Gastrocnemius medialis (tissue), 4 donors: ENCODE data around the gene TRIP12.

ENCODE experiments used
- POLR2A ChIP-seq, 2 donors: fragments of 450-650 bp; IDR thresholded peaks; one replicate each; pipeline ENCODE4 v1.6.1; 2017; ENCODE audit warnings: antibody characterized with exemption in 2 of 2, mild to moderate bottlenecking in 2 of 2, moderate library complexity in 2 of 2
- TF ChIP-seq, protein P1 (sequence below), 5 experiments: fragments of 450-650 bp in 3 of 5; fragments of 200-600 bp in 2 of 5; sonication (generic) in 2 of 5; IDR thresholded peaks in 4 of 5; conservative IDR thresholded peaks in 1 of 5; 1 replicate in 4 of 5; 2 replicates in 1 of 5; pipeline ENCODE4 v1.5.1; 2016 to 2019; ENCODE audit warnings: antibody characterized with exemption in 5 of 5, mild to moderate bottlenecking in 3 of 5, moderate library complexity in 3 of 5

DNA sequence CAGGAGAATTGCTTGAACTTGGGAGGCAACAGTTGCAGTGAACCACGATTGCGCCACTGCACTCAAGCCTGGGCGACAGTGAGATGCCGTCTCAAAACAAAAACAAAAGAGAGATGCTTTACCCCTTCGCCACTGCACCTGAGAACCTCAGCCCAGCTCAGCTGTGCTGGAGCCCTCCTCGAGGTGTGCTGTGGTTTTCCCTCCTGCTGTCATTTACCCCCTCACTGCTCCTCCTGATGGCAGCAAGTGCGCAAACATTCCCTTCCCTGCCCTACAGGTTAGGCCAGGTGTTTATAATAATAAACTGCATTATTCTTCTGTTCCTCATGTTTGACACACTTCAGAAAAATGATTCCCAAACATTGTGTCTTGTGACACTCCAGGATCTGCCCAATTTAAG is 8.8 kb upstream of the TRIP12 start:
- TF ChIP-seq, protein P1, sequence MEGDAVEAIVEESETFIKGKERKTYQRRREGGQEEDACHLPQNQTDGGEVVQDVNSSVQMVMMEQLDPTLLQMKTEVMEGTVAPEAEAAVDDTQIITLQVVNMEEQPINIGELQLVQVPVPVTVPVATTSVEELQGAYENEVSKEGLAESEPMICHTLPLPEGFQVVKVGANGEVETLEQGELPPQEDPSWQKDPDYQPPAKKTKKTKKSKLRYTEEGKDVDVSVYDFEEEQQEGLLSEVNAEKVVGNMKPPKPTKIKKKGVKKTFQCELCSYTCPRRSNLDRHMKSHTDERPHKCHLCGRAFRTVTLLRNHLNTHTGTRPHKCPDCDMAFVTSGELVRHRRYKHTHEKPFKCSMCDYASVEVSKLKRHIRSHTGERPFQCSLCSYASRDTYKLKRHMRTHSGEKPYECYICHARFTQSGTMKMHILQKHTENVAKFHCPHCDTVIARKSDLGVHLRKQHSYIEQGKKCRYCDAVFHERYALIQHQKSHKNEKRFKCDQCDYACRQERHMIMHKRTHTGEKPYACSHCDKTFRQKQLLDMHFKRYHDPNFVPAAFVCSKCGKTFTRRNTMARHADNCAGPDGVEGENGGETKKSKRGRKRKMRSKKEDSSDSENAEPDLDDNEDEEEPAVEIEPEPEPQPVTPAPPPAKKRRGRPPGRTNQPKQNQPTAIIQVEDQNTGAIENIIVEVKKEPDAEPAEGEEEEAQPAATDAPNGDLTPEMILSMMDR (IDR thresholded peaks at IDR 0.05 in 4 of 5, conservative IDR thresholded peaks at IDR 0.05 in 1 of 5): no peak
- TF ChIP-seq POLR2A (IDR thresholded peaks at IDR 0.05): no peak
